Liver (tissue), 9 donors: ENCODE measurements around the gene FAM131C. TPM values are rescaled to one million over a fixed set of nuclear protein-coding genes. Genes with fewer than 3 reads are reported as not detected.

ENCODE experiments used
- DNase-seq: peaks from one replicate; pipeline ENCODE4 v3.0.0-alpha.2; 2017; ENCODE audit warnings: low spot score
- H3K27ac ChIP-seq, 2 donors: one replicate each; pipeline ENCODE4 v1.7.0; 2013; ENCODE audit warnings: inconsistent platforms in 2 of 2, low read length in 2 of 2, control low read depth in 1 of 2, low read depth in 1 of 2, mild to moderate bottlenecking in 1 of 2
- H3K27me3 ChIP-seq, 4 donors: one replicate each; pipeline versions ENCODE4 v1.6.1 to v1.7.0; 2013; ENCODE audit warnings: low read length in 3 of 4, inconsistent platforms in 1 of 4, mild to moderate bottlenecking in 1 of 4, moderate library complexity in 1 of 4; ENCODE audit not compliant: control insufficient read depth in 4 of 4, insufficient read depth in 4 of 4
- H3K36me3 ChIP-seq, 4 donors: one replicate each; pipeline versions ENCODE4 v1.6.1 to v1.7.0; 2013; ENCODE audit warnings: low read length in 3 of 4, mild to moderate bottlenecking in 3 of 4, low read depth in 1 of 4, moderate library complexity in 1 of 4; ENCODE audit not compliant: control insufficient read depth in 4 of 4, insufficient read depth in 3 of 4
- H3K4me1 ChIP-seq, 4 donors: one replicate each; pipeline versions ENCODE4 v1.6.1 to v1.7.0; 2013; ENCODE audit warnings: low read length in 3 of 4, mild to moderate bottlenecking in 3 of 4, moderate library complexity in 1 of 4; ENCODE audit not compliant: control insufficient read depth in 4 of 4, insufficient read depth in 4 of 4
- H3K4me3 ChIP-seq, 3 donors: one replicate each; pipeline versions ENCODE4 v1.6.1 to v1.7.0; 2013; ENCODE audit warnings: low read length in 3 of 3, control low read depth in 1 of 3, low read depth in 1 of 3, mild to moderate bottlenecking in 1 of 3
- H3K9ac ChIP-seq, 2 donors: one replicate each; pipeline ENCODE4 v1.7.0; 2013; ENCODE audit warnings: low read length in 2 of 2, mild to moderate bottlenecking in 2 of 2, moderate library complexity in 2 of 2, control low read depth in 1 of 2, low read depth in 1 of 2
- H3K9me3 ChIP-seq, 4 donors: one replicate each; pipeline versions ENCODE4 v1.6.1 to v1.7.0; 2013; ENCODE audit warnings: low read length in 3 of 4; ENCODE audit not compliant: control insufficient read depth in 4 of 4
- ATF3 ChIP-seq: IDR thresholded peaks from 2 replicates; pipeline ENCODE4 v1.6.1; 2016; ENCODE audit warnings: antibody characterized with exemption
- CTCF ChIP-seq: fragments of 150-350 bp; IDR thresholded peaks from 2 replicates; pipeline ENCODE4 v1.5.1; 2017; ENCODE audit warnings: improper control_type of control experiment, low read depth, low read length; ENCODE audit not compliant: missing input control
- EGR1 ChIP-seq, 2 donors: IDR thresholded peaks; 2 replicates each; pipeline ENCODE4 v1.6.1; 2016 to 2018; ENCODE audit warnings: antibody characterized with exemption in 2 of 2, low read depth in 2 of 2
- FOXA1 ChIP-seq: IDR thresholded peaks from 2 replicates; pipeline ENCODE4 v1.6.1; 2016; ENCODE audit warnings: antibody characterized with exemption
- FOXA2 ChIP-seq: IDR thresholded peaks from 2 replicates; pipeline ENCODE4 v1.6.1; 2016; ENCODE audit warnings: antibody characterized with exemption
- GABPA ChIP-seq, 2 donors: IDR thresholded peaks in 1 of 2; conservative IDR thresholded peaks in 1 of 2; 2 replicates each; pipeline ENCODE4 v1.6.1; 2016; ENCODE audit warnings: antibody characterized with exemption in 2 of 2, mild to moderate bottlenecking in 1 of 2, moderate library complexity in 1 of 2
- HNF4A ChIP-seq, 2 donors: conservative IDR thresholded peaks; 2 replicates each; pipeline ENCODE4 v1.6.1; 2016; ENCODE audit warnings: antibody characterized with exemption in 2 of 2, mild to moderate bottlenecking in 2 of 2
- HNF4G ChIP-seq: IDR thresholded peaks from 2 replicates; pipeline ENCODE4 v1.6.1; 2016; ENCODE audit warnings: antibody characterized with exemption
- JUND ChIP-seq, 2 donors: IDR thresholded peaks; 2 replicates each; pipeline ENCODE4 v1.6.1; 2016; ENCODE audit warnings: antibody characterized with exemption in 2 of 2
- MAX ChIP-seq: IDR thresholded peaks from 2 replicates; pipeline ENCODE4 v1.6.1; 2016; ENCODE audit warnings: antibody characterized with exemption
- NR2F2 ChIP-seq: IDR thresholded peaks from 2 replicates; pipeline ENCODE4 v1.6.1; 2016; ENCODE audit warnings: antibody characterized with exemption
- RAD21 ChIP-seq, 2 donors: IDR thresholded peaks; 2 replicates each; pipeline ENCODE4 v1.6.1; 2016; ENCODE audit warnings: antibody characterized with exemption in 2 of 2, mild to moderate bottlenecking in 2 of 2
- REST ChIP-seq: IDR thresholded peaks from 2 replicates; pipeline ENCODE4 v1.6.1; 2016; ENCODE audit warnings: antibody characterized with exemption, mild to moderate bottlenecking
- RXRA ChIP-seq, 2 donors: IDR thresholded peaks; 2 replicates each; pipeline ENCODE4 v1.6.1; 2017 to 2018; ENCODE audit warnings: antibody characterized with exemption in 2 of 2, mild to moderate bottlenecking in 1 of 2
- SP1 ChIP-seq: IDR thresholded peaks from 2 replicates; pipeline ENCODE4 v1.6.1; 2018; ENCODE audit warnings: antibody characterized with exemption, mild to moderate bottlenecking
- TAF1 ChIP-seq: conservative IDR thresholded peaks from 2 replicates; pipeline ENCODE4 v1.6.1; 2016; ENCODE audit warnings: antibody characterized with exemption, mild to moderate bottlenecking
- YY1 ChIP-seq: IDR thresholded peaks from 2 replicates; pipeline ENCODE4 v1.6.1; 2016; ENCODE audit warnings: antibody characterized with exemption, mild to moderate bottlenecking
- ZBTB33 ChIP-seq: IDR thresholded peaks from 2 replicates; pipeline ENCODE4 v1.6.1; 2016; ENCODE audit warnings: antibody characterized with exemption
- WGBS: extraction: QIAGEN DNeasy Blood & Tissue Kit; methylation state at CpG from one replicate; pipeline ENCODE4 v1.1.7; 2013; 5-methylcytosine and 5-hydroxymethylcytosine counted together
- polyA plus RNA-seq, 2 donors: library from polyadenylated mRNA; stranded (reverse) in 1 of 2; unstranded in 1 of 2; fragments of 200-250 nt in 1 of 2; fragments of >200 nt in 1 of 2; fragmentation: Nextera tagmentation in 1 of 2; extraction: Ambion mirVana in 1 of 2; gene quantifications; one replicate each; pipeline versions ENCODE4 v1.2.1 to v1.2.3, GENCODE V29; 2013 to 2015
- total RNA-seq, 2 donors: library from RNA; depleted of rRNA; stranded (reverse); fragments of >200 nt; gene quantifications; one replicate each; pipeline ENCODE4 v1.2.3, GENCODE V29; 2014
- donor health status: healthy.
- donor health status: healthy.
- donor health status: healthy.
- donor health status: healthy.
- donor health status: healthy.

FAM131C gene
- total and polyA plus RNA-seq, 4 donors, result 0.05 to 0.92 TPM; not detected in 2

GRCh38 chr1:16018308-16018707, 55.1 kb downstream of the FAM131C start:
- TF ChIP-seq RAD21 (IDR thresholded peaks at IDR 0.05) (no peak), ATF3 (no peak), RXRA (IDR thresholded peaks at IDR 0.05) (no peak), CTCF (no peak), HNF4A (conservative IDR thresholded peaks at IDR 0.05) (no peak), TAF1 (no peak), FOXA1 (no peak), EGR1 (IDR thresholded peaks at IDR 0.05; ENCODE audit: low read depth in 2 of 2) (no peak), FOXA2 (no peak), REST (no peak), YY1 (no peak), NR2F2 (no peak), JUND (IDR thresholded peaks at IDR 0.05) (no peak), HNF4G (no peak), SP1 (no peak), MAX (no peak), GABPA (IDR thresholded peaks at IDR 0.05 in 1 of 2, conservative IDR thresholded peaks at IDR 0.05 in 1 of 2) (no peak), ZBTB33 (no peak)
- Histone ChIP-seq H3K4me1 (peaks cover 2 to 20% (median 12%) of the 10 kb centered on the region in 4 donors), H3K27ac (peak overlapping the region; percentile 49 to 54), H3K27me3 (no peaks in the 10 kb centered on the region), H3K36me3 (no peaks in the 10 kb centered on the region), H3K9ac (no peak overlapping the region), H3K4me3 (no peak overlapping the region), H3K9me3 (no peaks in the 10 kb centered on the region)
- 75% methylated on average over 4 of the region's 4 CpGs for WGBS
- DNase-seq, result no peak
